ENCODE measurements around the gene TAC3.

DNA sequence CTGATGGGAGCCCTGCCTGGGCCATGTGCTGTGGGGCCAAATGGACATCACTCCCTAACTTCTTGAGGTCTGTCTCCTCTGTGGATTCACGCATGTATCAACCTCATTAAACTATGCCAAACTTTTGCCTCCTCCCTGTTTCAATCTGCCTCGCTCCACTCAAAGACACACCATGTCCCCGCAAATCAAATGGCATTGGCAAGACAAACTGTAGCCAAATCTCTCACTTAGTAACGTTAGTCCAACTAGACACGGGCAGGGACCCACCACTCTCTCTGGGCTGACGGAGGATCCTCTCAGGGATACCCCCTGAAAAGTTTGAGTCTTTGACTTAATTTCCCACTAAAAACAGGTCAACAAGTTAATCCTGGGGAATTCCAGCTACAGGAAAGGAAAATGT, 18.0 kb downstream of the TAC3 start:
- no peak for TF ChIP-seq POLR2A (IDR thresholded peaks at IDR 0.05)
- TF ChIP-seq, protein P1, sequence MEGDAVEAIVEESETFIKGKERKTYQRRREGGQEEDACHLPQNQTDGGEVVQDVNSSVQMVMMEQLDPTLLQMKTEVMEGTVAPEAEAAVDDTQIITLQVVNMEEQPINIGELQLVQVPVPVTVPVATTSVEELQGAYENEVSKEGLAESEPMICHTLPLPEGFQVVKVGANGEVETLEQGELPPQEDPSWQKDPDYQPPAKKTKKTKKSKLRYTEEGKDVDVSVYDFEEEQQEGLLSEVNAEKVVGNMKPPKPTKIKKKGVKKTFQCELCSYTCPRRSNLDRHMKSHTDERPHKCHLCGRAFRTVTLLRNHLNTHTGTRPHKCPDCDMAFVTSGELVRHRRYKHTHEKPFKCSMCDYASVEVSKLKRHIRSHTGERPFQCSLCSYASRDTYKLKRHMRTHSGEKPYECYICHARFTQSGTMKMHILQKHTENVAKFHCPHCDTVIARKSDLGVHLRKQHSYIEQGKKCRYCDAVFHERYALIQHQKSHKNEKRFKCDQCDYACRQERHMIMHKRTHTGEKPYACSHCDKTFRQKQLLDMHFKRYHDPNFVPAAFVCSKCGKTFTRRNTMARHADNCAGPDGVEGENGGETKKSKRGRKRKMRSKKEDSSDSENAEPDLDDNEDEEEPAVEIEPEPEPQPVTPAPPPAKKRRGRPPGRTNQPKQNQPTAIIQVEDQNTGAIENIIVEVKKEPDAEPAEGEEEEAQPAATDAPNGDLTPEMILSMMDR (IDR thresholded peaks at IDR 0.05): no peak
- TF ChIP-seq POLR2AphosphoS5 (IDR thresholded peaks at IDR 0.05; ENCODE audit: insufficient read depth in 1 of 2, low read depth in 1 of 2): no peak
